ENCODE measurements around the gene HEATR3.
A peak's percentile ranks its signal among the peaks of the same experiment; 100 is the strongest.
"Not testable (repeated sequence)": the region's sequence is repeated elsewhere in the genome, so short reads cannot be mapped to it uniquely, and the experiment has no call there.

HEATR3 gene

DNA sequence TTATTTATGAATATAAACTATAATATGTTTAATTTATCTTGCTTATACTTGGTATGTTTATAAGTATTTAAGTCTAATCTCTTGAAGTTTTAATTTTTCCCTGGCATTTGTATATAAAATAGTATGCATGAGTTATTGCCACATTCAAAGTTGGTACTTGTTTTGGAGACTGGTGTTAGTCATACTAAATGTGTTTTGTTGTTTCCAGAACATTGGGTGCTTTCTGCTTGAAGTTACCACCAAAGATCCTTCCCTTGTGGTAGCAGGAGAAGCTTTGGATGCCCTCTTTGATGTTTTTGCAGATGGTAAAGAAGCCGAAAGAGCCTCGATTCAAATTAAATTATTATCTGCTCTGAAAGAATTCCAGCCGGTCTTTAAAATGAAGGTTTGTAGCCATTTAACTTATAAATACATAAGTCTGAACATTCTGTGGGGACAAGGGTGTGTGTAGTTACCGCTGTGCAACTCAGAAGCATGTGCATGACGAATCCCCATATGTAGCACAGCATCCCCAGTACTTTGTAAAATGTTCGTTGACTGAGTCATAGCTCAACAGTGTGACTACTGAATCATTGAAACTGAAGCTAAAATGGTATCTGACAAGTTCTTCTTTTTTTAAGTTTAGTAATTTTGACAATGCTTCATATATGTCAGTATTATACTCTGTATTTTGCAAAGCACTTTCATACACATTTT, 36.4 kb downstream of the HEATR3 start:
- DNase-seq = no peak

DNA sequence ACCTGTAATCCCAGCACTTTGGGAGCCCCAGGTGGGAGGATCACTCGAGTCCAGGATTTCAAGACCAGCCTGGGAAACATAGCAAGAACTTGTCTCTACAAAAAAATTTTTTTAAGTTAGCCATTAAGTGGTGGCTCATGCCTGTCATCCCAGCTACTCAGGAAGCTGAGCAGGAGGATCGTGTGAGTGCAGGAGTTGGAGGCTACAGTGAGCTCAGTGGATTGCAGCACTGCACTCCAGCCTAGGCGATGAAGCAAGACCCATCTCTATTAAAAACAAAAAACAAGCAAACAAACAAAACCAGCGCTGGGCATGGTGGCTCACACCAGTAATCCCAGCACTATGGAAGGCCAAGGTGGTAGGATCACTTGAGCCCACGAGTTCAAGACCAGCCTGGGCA, 38.0 kb downstream of the HEATR3 start:
- DNase-seq = no peak

GRCh38 chr16:50114357-50115129, 48.8 kb downstream of the HEATR3 start:
- DNase-seq = no peak

DNA sequence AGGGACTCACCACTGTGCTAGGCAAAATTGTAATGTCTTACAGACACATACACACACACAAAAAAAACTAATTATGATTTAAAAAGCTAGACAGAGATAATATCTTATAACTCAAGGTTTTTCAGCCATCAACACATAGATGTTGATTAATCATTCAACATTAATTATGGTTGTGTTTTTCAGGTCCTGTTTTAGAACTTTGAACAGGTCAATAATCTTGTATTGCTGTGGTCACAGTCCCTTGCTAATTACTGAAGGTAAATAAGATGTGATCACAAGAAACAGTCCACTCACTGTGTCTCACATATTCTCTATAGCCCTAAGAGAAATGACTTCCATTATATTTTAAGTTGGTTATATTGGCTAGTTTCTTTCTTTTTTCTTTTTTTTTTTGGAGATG, 54.9 kb downstream of the HEATR3 start:
- no peak for DNase-seq

DNA sequence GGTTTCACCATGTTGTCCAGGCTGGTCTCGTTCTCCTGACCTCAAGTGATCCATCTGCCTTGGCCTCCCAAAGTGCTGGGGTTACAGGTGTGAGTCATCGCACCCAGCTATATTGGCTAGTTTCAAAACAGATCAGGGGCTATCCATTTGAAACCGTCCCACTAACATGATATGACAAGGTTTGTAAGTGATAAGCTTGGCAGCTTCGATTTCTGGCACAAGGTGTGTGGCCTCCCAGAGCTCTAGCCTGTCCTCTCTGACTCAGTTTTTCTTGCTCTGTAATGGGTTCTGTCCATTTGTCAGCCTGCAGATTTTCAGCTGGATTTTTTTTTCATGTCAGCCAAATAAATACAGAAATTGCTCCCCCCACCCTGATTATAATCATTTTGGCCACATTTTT, 55.5 kb downstream of the HEATR3 start:
- DNase-seq = no peak

GRCh38 chr16:50121721-50122445, 56.1 kb downstream of the HEATR3 start:
- no peak for DNase-seq

DNA sequence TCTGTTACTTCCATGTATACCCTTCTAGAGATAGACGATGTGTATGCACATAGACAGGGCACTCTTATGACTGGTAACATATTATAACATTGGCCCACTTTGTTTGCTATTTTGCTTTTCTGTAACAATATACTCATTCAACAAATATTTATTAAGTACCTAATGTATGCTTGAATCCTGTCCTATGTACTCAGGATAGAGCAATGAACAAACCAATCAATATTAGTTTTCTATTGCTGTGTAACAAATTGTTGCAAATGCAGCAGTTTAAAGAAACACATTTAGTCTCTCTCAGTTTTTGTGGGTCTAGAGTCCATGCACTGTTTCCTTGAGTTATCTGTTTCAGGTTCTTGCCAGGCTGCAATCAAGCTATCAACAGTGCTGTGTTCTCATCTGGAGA, 57.6 kb downstream of the HEATR3 start:
- DNase-seq = no peak

DNA sequence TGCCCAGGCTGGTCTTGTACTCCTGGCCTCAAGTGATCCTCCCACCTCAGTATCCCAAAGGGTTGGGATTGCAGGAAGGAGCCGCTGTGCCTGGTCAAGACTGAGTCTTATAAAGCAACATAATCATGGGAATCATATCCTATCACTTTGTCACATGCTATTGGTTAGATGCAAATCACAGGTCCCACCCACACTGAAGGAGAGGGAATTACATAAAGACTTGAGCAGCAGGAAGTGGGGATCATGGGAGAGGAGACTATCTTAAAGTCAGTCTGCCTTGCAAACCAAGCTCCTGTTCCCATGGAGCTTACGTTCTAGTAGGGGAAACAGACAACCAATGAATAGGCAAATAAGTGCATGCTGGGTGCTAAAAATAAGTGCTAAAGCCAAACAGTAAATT, 59.0 kb downstream of the HEATR3 start:
- DNase-seq = no peak

DNA sequence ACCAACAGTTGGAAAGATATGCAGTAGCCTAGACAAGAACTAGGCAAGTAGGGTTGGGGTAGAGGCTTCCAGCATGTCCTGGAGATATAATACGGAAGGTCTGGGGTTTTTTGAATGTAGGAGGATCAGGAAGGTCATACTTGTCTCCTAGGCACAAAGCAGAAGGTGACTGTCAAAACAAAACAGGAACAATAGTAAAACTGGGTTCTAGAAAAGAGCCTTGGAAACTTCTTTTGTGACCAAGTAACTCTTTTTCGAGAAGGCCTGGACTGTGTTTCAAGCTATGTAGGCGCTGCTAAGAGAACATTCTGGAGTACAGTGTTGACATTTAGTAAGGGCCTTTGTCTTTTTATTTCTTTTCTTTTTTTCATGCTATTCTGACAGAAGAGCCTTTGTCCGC, 60.4 kb downstream of the HEATR3 start:
- no peak for DNase-seq

- DNase-seq = not testable (repeated sequence)
Observed at GRCh38 chr16:50132571-50132970, 66.8 kb downstream of the HEATR3 start.

GRCh38 chr16:50133214-50133613, 67.4 kb downstream of the HEATR3 start:
- no peak for DNase-seq

DNA sequence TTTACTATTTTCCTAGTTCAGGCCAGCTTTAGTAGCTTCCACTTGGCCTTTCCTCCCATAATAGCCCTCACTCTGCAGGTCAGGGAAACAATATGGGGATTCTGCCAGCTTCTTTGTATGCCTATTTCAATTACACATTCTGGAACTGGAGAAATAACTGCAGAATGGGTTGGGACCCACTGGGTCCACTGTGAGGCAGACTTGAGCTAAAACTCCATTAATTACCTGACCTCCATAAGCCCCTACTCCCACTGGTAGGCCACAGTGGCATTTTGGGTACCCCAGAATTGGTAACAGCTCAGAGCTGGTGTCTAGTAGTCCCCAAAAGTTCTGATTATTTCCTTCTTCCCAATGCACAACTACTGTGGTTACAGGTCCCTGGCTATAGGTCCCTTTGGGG, 70.6 kb downstream of the HEATR3 start:
- DNase-seq = no peak

DNA sequence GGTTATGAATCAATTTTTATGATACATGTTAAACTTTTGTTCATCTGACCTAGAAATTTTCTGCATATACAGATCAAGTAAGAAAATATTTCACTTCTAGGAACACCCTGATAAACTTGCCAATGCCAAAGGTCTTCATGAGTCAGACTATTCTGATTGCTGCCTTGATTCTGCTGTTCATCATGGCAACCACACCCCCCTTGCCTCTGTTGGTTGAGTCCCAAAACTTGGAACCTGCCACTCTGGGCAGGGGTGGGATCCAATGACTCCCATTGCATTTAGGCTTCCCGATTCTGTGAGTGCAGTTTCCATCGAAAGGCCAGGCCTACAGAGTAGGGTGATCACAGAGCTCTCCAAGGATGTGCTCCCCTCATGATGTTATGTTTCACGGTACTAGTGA, 71.5 kb downstream of the HEATR3 start:
- DNase-seq = no peak

DNA sequence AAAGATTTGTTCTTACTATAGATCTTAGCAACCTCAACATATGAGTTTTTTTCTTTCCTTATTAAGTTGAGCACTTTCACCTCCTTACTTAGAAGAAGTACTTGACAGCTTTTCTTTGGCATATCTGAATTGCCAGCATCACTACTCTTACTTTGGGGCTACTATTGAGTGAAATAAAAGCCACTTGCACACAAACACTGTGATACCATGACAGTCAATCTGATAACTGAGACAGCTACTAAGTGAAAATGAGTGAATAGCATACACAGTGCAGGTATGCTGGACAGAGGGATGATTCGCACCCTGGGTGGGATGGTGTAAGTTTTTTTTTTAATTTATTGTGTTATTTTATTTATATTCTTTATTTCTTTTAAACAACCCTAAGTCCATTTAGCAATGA, 73.8 kb downstream of the HEATR3 start:
- no peak for DNase-seq

- no peak for DNase-seq
Observed at GRCh38 chr16:50144211-50144610, 78.4 kb downstream of the HEATR3 start.

DNA sequence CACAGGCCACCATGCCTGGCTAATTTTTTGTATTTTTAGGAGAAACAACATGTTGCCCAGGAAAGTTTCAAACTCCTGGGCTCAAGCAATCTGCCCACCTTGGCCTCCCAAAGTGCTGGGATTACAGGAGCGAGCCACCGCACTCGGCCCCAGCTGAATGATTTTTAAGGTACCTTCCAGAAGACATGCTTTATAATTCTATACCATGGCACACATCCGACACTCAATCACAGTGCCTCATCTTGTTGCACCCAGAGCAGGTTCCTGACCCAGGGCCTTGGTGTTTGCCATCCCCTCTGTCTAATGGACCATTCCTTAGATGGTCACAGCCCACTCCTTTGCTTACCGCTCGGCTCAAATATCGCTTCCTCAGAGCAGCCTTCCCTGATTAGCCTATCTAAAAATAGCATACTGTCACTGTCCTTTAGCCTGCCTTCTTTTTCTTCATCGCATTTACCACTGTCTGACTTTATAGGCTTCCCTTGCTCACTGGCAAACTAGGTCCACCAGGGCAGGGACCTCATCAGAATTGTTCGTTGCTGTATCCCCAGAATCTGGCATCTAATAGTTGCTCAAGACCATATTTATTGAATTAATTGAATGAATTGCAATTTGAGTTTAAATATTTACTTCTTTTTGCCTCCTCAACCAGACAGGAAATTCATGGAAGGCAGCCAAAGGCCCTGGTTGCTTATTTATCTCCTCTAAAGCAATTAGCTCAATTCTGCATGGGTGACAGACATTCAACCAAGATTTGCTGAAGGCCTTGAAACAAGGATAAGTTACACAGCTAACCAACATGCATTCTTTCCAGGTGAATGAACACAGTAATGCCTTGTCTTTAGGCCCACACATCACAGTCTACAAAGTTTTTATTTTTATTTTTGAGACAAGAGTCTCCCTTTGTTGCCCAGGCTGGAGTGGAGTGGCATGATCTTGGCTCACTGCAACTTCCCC, 81.0 kb downstream of the HEATR3 start:
- DNase-seq = no peak

DNA sequence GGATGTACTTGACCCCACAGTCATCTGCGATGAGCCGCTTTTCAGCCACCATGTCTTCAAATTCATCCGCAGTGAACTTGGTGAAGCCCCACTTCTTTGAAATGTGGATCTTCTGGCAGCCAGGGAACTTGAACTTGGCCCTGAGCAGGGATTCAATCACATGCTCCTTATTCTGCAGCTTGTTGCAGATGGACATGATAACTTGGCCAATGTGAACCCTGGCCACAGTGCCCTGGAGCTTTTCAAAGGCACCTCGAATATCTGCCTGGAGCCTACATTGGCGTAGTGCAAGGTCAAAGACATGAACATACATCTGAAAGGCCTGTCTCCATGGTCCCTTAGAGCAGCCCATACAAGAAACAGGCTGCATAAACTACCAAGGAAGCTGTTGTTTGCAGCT, 85.6 kb downstream of the HEATR3 start:
- DNase-seq = no peak

GRCh38 chr16:50151756-50152155, 86.0 kb downstream of the HEATR3 start:
- DNase-seq = no peak

GRCh38 chr16:50152351-50152806, 86.6 kb downstream of the HEATR3 start:
- no peak for DNase-seq

DNA sequence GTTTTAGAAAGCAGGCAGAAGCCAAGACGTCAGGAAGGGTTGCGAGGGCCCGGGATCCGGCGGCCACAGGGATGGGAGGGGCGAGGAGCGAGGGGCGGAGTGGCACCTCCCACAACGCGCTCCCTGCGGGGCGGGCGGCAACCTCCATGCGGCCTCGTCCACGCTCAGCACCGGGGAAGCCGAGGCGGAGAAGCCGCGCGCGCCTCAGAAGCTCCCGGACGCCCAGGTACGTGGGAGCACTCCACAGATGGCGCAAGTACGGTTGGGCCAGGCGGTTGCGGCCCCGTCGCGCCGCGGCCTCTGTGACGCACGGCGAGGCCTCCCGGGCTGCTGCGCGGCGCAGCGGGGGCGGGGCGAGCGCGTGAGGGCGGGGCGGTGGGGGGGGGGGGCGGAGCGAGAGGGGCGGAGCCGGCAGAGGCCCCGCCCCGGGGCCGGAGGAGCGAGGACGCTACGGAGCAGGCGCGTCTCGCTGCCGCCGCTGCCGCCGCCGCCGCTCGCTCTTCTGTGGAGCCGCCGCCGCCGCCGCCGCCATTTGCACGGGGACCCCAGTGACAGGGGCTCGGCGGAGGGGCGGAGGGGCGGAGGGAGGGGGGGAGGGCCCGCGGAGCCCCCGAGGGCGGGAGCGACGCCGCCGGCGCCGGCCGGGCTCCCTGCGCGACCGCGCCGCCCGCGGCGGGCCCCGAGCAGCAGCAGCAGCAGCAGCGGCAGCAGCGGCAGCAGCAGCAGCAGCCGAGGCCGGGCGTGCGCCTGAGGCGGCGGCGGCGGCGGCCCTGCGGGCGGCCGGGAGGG, 87.2 kb downstream of the HEATR3 start, which contains the start of gene TENT4B:
TENT4B (plus strand) TSS at position 500 of the 789 bp plus-strand sequence. CDS start 316 bp downstream, outside the sequence.
- DNase-seq = peak; percentile 69

DNA sequence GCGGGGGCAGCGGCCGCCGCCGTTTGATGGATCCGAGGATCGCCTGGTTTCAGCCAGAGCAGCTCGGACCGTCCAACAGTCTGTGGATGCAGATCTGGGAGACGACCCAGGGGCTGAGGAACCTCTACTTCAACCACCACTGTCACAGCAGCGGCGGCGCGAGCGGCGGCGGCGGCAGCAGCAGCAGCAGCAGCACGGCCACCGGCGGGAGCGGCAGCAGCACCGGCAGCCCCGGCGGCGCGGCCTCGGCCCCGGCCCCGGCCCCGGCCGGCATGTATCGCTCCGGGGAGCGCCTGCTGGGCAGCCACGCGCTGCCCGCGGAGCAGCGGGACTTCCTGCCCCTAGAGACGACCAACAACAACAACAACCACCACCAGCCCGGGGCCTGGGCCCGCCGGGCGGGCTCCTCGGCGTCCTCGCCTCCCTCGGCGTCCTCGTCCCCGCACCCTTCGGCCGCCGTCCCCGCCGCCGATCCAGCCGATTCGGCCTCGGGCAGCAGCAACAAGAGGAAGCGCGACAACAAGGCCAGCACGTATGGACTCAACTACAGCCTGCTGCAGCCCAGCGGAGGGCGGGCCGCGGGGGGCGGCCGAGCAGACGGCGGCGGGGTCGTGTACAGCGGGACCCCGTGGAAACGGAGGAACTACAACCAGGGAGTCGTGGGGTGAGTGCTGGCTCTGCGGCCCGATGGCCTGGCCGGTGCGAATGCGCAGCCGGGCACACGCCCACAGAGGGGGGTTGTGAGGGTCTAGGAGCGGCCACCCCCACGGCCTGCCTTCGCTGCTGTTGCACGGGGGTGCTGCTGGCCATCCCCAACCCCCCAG, 88.0 kb downstream of the HEATR3 start:
- DNase-seq = no peak
